WTC11 (cell line): ENCODE data around the gene FOXP4. TPM values are rescaled to one million over a fixed set of nuclear protein-coding genes. Genes with fewer than 3 reads are reported as not detected.

Source experiments
- ATAC-seq: fragments of 200-7000 bp; cut with Tn5 transposase; 2 replicates; pipeline ENCODE4 v1.10.0; 2021; ENCODE audit warnings: mild to moderate bottlenecking, moderate library complexity
- CTCF ChIA-PET: fragments of 300-600 bp; sonication (Branson Sonifier 250); formaldehyde crosslinking; loops from one replicate; lab custom pipeline; 2021; ENCODE audit warnings: antibody characterized with exemption; lab: Charles Lee
- POLR2A ChIA-PET: fragments of 350-600 bp; sonication (Branson Sonifier 250); formaldehyde crosslinking; loops from one replicate; lab custom pipeline; 2021; ENCODE audit warnings: antibody characterized with exemption; lab: Charles Lee
- DNase-seq: peaks from one replicate; pipeline ENCODE4 v3.0.0; 2021; ENCODE audit warnings: low spot score
- H3K27ac Mint-ChIP-seq: 2 replicates; pipeline ENCODE4 v1.8.0; 2021; ENCODE audit warnings: mixed read lengths
- H3K27me3 Mint-ChIP-seq: 2 replicates; pipeline ENCODE4 v1.8.0; 2021; ENCODE audit warnings: low read depth, mild to moderate bottlenecking, moderate library complexity, mixed read lengths
- H3K36me3 Mint-ChIP-seq: 2 replicates; pipeline ENCODE4 v1.8.0; 2021; ENCODE audit warnings: mixed read lengths
- H3K4me1 Mint-ChIP-seq: 2 replicates; pipeline ENCODE4 v1.8.0; 2022; ENCODE audit warnings: mixed read lengths
- H3K4me3 Mint-ChIP-seq: 2 replicates; pipeline ENCODE4 v1.8.0; 2021; ENCODE audit warnings: mild to moderate bottlenecking, moderate library complexity, mixed read lengths
- H3K9me3 Mint-ChIP-seq: 2 replicates; pipeline ENCODE4 v1.8.0; 2021; ENCODE audit warnings: mixed read lengths
- ESRRA ChIP-seq: sonication (generic); formaldehyde crosslinking; IDR thresholded peaks from 2 replicates; pipeline ENCODE4 v1.8.1; 2022; ENCODE audit warnings: mild to moderate bottlenecking, missing genetic modification reagents, borderline replicate concordance
- ETV6 ChIP-seq: sonication (generic); formaldehyde crosslinking; IDR thresholded peaks from 2 replicates; pipeline ENCODE4 v1.8.1; 2022; ENCODE audit warnings: mild to moderate bottlenecking, missing genetic modification reagents
- GABPB1 ChIP-seq: sonication (generic); formaldehyde crosslinking; IDR thresholded peaks from 2 replicates; pipeline ENCODE4 v1.8.1; 2023; ENCODE audit warnings: mild to moderate bottlenecking, missing genetic modification reagents
- GRHL2 ChIP-seq: fragments of 250-450 bp; sonication (Bioruptor Pico); IDR thresholded peaks from 2 replicates; pipeline ENCODE4 v1.8.0; 2022; ENCODE audit warnings: mild to moderate bottlenecking, moderate library complexity; ENCODE audit not compliant: insufficient replicate concordance, severe bottlenecking
- NFE2L1 ChIP-seq: sonication (generic); formaldehyde crosslinking; IDR thresholded peaks from 2 replicates; pipeline ENCODE4 v1.8.1; 2023; ENCODE audit warnings: missing genetic modification reagents
- PRRX2 ChIP-seq: fragments of 250-450 bp; sonication (Bioruptor Pico); IDR thresholded peaks from 2 replicates; pipeline ENCODE4 v1.8.0; 2021; ENCODE audit warnings: mild to moderate bottlenecking
- SOX15 ChIP-seq: fragments of 250-450 bp; sonication (Bioruptor Pico); IDR thresholded peaks from 2 replicates; pipeline ENCODE4 v1.9.0; 2021; ENCODE audit warnings: mild to moderate bottlenecking
- ZBTB21 ChIP-seq: sonication (generic); formaldehyde crosslinking; IDR thresholded peaks from 2 replicates; pipeline ENCODE4 v1.8.1; 2023; ENCODE audit warnings: mild to moderate bottlenecking, missing genetic modification reagents, borderline replicate concordance
- ZNF423 ChIP-seq: fragments of 250-450 bp; sonication (Bioruptor Pico); IDR thresholded peaks from 2 replicates; pipeline ENCODE4 v2.1.2; 2022; ENCODE audit warnings: mild to moderate bottlenecking, moderate library complexity
- total RNA-seq: library from RNA; stranded (reverse); gene quantifications from 3 replicates; pipeline ENCODE4 v1.2.3, GENCODE V29; 2021
- TF ChIP-seq, protein P1 (sequence below): sonication (generic); formaldehyde crosslinking; conservative IDR thresholded peaks from 2 replicates; pipeline ENCODE4 v1.8.1; 2022; ENCODE audit warnings: mild to moderate bottlenecking, missing genetic modification reagents
- TF ChIP-seq, protein P2 (sequence below): fragments of 250-450 bp; sonication (Bioruptor Pico); IDR thresholded peaks from 2 replicates; pipeline ENCODE4 v2.1.2; 2022; ENCODE audit warnings: mild to moderate bottlenecking, moderate library complexity
- TF ChIP-seq, protein P3 (sequence below): sonication (generic); formaldehyde crosslinking; IDR thresholded peaks from 2 replicates; pipeline ENCODE4 v1.8.1; 2023; ENCODE audit warnings: mild to moderate bottlenecking, missing genetic modification reagents
- TF ChIP-seq, protein P4 (sequence below): sonication (generic); formaldehyde crosslinking; IDR thresholded peaks from 2 replicates; pipeline ENCODE4 v1.8.1; 2023; ENCODE audit warnings: mild to moderate bottlenecking, moderate library complexity, missing genetic modification reagents
- TF ChIP-seq, protein P5 (sequence below): sonication (generic); formaldehyde crosslinking; IDR thresholded peaks from 2 replicates; pipeline ENCODE4 v1.8.1; 2023; ENCODE audit warnings: mild to moderate bottlenecking, missing genetic modification reagents, borderline replicate concordance
- TF ChIP-seq, protein P6 (sequence below): sonication (generic); formaldehyde crosslinking; IDR thresholded peaks from 2 replicates; pipeline ENCODE4 v1.8.1; 2022; ENCODE audit warnings: mild to moderate bottlenecking, moderate library complexity, missing genetic modification reagents
- TF ChIP-seq, protein P7 (sequence below): fragments of 250-450 bp; sonication (Bioruptor Pico); IDR thresholded peaks from 2 replicates; pipeline ENCODE4 v1.9.0; 2021; ENCODE audit warnings: mild to moderate bottlenecking
- TF ChIP-seq, protein P8 (sequence below): fragments of 250-450 bp; sonication (Bioruptor Pico); IDR thresholded peaks from 2 replicates; pipeline ENCODE4 v1.9.0; 2021; ENCODE audit warnings: moderate library complexity, mild to moderate bottlenecking, inconsistent platforms, borderline replicate concordance
- TF ChIP-seq, protein P9 (sequence below): sonication (generic); formaldehyde crosslinking; IDR thresholded peaks from 2 replicates; pipeline ENCODE4 v1.8.1; 2022; ENCODE audit warnings: mild to moderate bottlenecking, missing genetic modification reagents, moderate library complexity, borderline replicate concordance

The FOXP4 gene
- total RNA-seq, 1 experiment from 2014 or later = 36.6 TPM

DNA sequence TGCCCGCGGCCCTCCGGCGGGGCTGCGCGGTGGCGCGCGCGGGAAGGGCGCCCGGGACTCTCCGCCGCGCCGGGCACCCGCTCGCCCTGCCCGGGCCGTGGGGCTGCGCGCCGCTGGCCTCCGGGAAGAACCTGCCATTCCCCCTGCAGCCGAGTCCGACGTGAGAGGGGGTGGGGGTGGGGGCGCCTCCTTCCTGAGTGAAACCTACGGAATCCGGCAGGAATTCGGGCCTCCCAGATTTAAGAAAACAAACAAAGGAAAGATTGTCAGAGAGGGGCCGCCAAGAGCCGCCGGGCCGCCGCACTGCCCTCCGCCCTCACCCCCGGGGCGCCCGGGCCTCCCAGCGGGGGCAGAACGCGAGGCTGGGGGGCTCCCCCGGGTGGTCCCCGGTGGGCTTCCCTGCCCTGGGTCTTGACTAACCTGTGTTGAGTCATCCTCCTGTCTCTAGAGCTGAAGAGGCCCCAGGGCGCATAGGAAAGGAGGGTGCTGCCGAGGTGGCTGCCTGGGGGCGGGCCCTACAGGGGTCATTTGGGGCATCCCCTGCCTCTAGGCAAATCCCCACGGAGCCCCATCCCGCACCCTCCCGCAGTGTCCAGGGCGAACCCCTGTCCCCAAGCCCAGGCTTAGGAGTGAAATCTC lies 42.2 kb upstream of the FOXP4 start:
- TF ChIP-seq ZNF423 (CRISPR knock-in tag) (peak; percentile 94), GABPB1 (CRISPR knock-in tag) (peak; percentile 23; the same call in 1 of the 2 replicates), GRHL2 (CRISPR knock-in tag) (no peak)
- TF ChIP-seq, protein P1, sequence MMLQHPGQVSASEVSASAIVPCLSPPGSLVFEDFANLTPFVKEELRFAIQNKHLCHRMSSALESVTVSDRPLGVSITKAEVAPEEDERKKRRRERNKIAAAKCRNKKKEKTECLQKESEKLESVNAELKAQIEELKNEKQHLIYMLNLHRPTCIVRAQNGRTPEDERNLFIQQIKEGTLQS (CRISPR knock-in tag) = no peak
- TF ChIP-seq, protein P2, sequence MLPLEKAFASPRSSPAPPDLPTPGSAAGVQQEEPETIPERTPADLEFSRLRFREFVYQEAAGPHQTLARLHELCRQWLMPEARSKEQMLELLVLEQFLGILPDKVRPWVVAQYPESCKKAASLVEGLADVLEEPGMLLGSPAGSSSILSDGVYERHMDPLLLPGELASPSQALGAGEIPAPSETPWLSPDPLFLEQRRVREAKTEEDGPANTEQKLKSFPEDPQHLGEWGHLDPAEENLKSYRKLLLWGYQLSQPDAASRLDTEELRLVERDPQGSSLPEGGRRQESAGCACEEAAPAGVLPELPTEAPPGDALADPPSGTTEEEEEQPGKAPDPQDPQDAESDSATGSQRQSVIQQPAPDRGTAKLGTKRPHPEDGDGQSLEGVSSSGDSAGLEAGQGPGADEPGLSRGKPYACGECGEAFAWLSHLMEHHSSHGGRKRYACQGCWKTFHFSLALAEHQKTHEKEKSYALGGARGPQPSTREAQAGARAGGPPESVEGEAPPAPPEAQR (CRISPR knock-in tag) = no peak
- TF ChIP-seq, protein P3, sequence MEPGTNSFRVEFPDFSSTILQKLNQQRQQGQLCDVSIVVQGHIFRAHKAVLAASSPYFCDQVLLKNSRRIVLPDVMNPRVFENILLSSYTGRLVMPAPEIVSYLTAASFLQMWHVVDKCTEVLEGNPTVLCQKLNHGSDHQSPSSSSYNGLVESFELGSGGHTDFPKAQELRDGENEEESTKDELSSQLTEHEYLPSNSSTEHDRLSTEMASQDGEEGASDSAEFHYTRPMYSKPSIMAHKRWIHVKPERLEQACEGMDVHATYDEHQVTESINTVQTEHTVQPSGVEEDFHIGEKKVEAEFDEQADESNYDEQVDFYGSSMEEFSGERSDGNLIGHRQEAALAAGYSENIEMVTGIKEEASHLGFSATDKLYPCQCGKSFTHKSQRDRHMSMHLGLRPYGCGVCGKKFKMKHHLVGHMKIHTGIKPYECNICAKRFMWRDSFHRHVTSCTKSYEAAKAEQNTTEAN (CRISPR knock-in tag) = no peak
- TF ChIP-seq, protein P4, sequence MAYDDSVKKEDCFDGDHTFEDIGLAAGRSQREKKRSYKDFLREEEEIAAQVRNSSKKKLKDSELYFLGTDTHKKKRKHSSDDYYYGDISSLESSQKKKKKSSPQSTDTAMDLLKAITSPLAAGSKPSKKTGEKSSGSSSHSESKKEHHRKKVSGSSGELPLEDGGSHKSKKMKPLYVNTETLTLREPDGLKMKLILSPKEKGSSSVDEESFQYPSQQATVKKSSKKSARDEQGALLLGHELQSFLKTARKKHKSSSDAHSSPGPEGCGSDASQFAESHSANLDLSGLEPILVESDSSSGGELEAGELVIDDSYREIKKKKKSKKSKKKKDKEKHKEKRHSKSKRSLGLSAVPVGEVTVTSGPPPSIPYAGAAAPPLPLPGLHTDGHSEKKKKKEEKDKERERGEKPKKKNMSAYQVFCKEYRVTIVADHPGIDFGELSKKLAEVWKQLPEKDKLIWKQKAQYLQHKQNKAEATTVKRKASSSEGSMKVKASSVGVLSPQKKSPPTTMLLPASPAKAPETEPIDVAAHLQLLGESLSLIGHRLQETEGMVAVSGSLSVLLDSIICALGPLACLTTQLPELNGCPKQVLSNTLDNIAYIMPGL (CRISPR knock-in tag) = peak; percentile 67; the same call in 1 of the 2 replicates
- H3K36me3 Mint-ChIP-seq = no peaks in the 10 kb centered on the region
- no peaks in the 10 kb centered on the region for H3K9me3 Mint-ChIP-seq
- ATAC-seq (peak; percentile 4), DNase-seq (peak; percentile 40)
- ChIA-PET POLR2A (no interaction called here), CTCF (interaction anchor here (0.6 to 2.4 kb wide), 4 partner anchors 9 to 655 kb away, joined by 3 to 13 read pairs (median 4); no protein-coding TSS in a partner anchor)
- no peak overlapping the region for H3K27ac Mint-ChIP-seq
- H3K4me3 Mint-ChIP-seq = peak overlapping the region; percentile 69
- H3K4me1 Mint-ChIP-seq = peaks cover 29% of the 10 kb centered on the region
- H3K27me3 Mint-ChIP-seq = peaks cover 91% of the 10 kb centered on the region

DNA sequence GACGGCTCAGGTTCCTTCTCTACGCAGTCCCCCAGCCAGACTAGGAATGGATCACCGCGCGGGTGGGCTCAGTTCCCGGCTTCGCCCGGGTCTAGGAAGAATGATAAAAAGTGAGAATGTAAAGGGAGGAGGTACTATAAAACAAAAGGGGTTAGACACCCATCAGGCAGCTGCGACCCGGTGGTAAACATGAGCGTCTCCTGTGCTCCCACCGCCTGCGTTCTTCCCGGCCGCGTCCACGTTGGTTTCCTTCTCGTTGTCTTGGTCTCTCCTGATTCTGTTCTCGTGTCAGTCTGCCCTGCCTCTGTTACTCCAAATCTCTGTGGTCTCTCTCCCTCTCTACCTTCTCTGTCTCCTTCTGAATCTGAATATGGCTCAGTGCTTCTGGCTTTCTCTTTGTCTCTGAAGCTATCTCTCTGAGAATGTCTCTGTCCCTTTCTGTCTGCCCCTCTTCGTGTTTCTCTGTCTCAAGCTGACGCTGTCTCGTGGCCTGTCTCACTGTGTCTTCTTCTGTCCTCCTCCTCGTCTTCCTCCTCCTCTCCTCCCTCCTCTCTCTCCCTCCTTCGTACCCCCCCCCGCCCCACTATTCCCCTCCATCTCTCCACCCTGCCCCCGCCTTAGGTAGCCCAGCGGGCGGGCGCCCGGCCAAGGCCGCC lies 41.6 kb upstream of the FOXP4 start:
- POLR2A ChIA-PET = no interaction called here
- Mint-ChIP-seq H3K9me3 (no peaks in the 10 kb centered on the region), H3K4me1 (peaks cover 29% of the 10 kb centered on the region), H3K27me3 (peaks cover 92% of the 10 kb centered on the region), H3K27ac (0 out of 2 replicates have a peak overlapping the region, but pooled peaks have one; percentile 13), H3K4me3 (peak overlapping the region; percentile 69), H3K36me3 (no peaks in the 10 kb centered on the region)
- CTCF ChIA-PET = interaction anchor here (0.6 to 2.4 kb wide), 6 partner anchors 9 to 654 kb away, joined by 3 to 13 read pairs (median 4); no protein-coding TSS in a partner anchor
- no peak for DNase-seq
- ATAC-seq = peak; percentile 6
- no peak for TF ChIP-seq ETV6
- TF ChIP-seq, protein P5, sequence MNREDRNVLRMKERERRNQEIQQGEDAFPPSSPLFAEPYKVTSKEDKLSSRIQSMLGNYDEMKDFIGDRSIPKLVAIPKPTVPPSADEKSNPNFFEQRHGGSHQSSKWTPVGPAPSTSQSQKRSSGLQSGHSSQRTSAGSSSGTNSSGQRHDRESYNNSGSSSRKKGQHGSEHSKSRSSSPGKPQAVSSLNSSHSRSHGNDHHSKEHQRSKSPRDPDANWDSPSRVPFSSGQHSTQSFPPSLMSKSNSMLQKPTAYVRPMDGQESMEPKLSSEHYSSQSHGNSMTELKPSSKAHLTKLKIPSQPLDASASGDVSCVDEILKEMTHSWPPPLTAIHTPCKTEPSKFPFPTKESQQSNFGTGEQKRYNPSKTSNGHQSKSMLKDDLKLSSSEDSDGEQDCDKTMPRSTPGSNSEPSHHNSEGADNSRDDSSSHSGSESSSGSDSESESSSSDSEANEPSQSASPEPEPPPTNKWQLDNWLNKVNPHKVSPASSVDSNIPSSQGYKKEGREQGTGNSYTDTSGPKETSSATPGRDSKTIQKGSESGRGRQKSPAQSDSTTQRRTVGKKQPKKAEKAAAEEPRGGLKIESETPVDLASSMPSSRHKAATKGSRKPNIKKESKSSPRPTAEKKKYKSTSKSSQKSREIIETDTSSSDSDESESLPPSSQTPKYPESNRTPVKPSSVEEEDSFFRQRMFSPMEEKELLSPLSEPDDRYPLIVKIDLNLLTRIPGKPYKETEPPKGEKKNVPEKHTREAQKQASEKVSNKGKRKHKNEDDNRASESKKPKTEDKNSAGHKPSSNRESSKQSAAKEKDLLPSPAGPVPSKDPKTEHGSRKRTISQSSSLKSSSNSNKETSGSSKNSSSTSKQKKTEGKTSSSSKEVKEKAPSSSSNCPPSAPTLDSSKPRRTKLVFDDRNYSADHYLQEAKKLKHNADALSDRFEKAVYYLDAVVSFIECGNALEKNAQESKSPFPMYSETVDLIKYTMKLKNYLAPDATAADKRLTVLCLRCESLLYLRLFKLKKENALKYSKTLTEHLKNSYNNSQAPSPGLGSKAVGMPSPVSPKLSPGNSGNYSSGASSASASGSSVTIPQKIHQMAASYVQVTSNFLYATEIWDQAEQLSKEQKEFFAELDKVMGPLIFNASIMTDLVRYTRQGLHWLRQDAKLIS = no peak
- TF ChIP-seq PRRX2 (CRISPR knock-in tag) = no peak
- TF ChIP-seq NFE2L1 (CRISPR knock-in tag) = no peak
- TF ChIP-seq, protein P6, sequence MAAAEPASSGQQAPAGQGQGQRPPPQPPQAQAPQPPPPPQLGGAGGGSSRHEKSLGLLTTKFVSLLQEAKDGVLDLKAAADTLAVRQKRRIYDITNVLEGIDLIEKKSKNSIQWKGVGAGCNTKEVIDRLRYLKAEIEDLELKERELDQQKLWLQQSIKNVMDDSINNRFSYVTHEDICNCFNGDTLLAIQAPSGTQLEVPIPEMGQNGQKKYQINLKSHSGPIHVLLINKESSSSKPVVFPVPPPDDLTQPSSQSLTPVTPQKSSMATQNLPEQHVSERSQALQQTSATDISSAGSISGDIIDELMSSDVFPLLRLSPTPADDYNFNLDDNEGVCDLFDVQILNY (CRISPR knock-in tag) = no peak
- TF ChIP-seq, protein P7, sequence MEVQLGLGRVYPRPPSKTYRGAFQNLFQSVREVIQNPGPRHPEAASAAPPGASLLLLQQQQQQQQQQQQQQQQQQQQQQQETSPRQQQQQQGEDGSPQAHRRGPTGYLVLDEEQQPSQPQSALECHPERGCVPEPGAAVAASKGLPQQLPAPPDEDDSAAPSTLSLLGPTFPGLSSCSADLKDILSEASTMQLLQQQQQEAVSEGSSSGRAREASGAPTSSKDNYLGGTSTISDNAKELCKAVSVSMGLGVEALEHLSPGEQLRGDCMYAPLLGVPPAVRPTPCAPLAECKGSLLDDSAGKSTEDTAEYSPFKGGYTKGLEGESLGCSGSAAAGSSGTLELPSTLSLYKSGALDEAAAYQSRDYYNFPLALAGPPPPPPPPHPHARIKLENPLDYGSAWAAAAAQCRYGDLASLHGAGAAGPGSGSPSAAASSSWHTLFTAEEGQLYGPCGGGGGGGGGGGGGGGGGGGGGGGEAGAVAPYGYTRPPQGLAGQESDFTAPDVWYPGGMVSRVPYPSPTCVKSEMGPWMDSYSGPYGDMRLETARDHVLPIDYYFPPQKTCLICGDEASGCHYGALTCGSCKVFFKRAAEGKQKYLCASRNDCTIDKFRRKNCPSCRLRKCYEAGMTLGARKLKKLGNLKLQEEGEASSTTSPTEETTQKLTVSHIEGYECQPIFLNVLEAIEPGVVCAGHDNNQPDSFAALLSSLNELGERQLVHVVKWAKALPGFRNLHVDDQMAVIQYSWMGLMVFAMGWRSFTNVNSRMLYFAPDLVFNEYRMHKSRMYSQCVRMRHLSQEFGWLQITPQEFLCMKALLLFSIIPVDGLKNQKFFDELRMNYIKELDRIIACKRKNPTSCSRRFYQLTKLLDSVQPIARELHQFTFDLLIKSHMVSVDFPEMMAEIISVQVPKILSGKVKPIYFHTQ (CRISPR knock-in tag) = no peak
- no peak for TF ChIP-seq ZBTB21 (CRISPR knock-in tag)
- no peak for TF ChIP-seq ESRRA (CRISPR knock-in tag)
- TF ChIP-seq, protein P8, sequence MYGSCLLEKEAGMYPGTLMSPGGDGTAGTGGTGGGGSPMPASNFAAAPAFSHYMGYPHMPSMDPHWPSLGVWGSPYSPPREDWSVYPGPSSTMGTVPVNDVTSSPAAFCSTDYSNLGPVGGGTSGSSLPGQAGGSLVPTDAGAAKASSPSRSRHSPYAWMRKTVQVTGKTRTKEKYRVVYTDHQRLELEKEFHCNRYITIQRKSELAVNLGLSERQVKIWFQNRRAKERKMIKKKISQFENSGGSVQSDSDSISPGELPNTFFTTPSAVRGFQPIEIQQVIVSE (CRISPR knock-in tag) = no peak
- no peak for TF ChIP-seq SOX15 (CRISPR knock-in tag)
- TF ChIP-seq, protein P9, sequence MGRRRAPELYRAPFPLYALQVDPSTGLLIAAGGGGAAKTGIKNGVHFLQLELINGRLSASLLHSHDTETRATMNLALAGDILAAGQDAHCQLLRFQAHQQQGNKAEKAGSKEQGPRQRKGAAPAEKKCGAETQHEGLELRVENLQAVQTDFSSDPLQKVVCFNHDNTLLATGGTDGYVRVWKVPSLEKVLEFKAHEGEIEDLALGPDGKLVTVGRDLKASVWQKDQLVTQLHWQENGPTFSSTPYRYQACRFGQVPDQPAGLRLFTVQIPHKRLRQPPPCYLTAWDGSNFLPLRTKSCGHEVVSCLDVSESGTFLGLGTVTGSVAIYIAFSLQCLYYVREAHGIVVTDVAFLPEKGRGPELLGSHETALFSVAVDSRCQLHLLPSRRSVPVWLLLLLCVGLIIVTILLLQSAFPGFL (CRISPR knock-in tag) = no peak
